Esophagus squamous epithelium (tissue), 4 donors: ENCODE measurements around the gene TCAP.

ENCODE experiments used
- POLR2A ChIP-seq, 4 donors: fragments of 450-650 bp; IDR thresholded peaks; one replicate each; pipeline ENCODE4 v1.6.1; 2017; ENCODE audit warnings: antibody characterized with exemption in 4 of 4, mild to moderate bottlenecking in 4 of 4, moderate library complexity in 3 of 4
- TF ChIP-seq, protein P1 (sequence below), 6 experiments: fragments of 450-650 bp in 4 of 6; fragments of 200-600 bp in 2 of 6; sonication (generic) in 2 of 6; IDR thresholded peaks; one replicate each; pipeline ENCODE4 v1.5.1; 2016 to 2019; ENCODE audit warnings: antibody characterized with exemption in 6 of 6, mild to moderate bottlenecking in 4 of 6, moderate library complexity in 4 of 6

DNA sequence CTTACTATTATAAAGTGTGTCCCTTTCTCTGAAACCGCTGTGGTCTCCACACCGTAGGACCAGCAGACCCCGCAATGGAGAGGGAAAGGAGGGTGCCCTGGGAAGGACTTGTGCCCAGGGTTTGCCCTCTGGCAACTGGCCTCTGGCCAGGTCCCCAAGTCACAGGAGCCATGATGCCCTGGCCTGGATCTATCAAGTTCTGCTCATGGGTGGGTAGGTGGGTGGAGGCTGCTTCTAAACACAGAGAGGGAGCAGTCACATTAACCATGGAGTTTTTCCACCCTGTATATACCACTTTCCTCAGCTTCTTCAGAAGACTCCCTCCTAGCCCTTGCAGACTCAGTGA is 48.1 kb upstream of the TCAP start:
- TF ChIP-seq, protein P1, sequence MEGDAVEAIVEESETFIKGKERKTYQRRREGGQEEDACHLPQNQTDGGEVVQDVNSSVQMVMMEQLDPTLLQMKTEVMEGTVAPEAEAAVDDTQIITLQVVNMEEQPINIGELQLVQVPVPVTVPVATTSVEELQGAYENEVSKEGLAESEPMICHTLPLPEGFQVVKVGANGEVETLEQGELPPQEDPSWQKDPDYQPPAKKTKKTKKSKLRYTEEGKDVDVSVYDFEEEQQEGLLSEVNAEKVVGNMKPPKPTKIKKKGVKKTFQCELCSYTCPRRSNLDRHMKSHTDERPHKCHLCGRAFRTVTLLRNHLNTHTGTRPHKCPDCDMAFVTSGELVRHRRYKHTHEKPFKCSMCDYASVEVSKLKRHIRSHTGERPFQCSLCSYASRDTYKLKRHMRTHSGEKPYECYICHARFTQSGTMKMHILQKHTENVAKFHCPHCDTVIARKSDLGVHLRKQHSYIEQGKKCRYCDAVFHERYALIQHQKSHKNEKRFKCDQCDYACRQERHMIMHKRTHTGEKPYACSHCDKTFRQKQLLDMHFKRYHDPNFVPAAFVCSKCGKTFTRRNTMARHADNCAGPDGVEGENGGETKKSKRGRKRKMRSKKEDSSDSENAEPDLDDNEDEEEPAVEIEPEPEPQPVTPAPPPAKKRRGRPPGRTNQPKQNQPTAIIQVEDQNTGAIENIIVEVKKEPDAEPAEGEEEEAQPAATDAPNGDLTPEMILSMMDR (IDR thresholded peaks at IDR 0.05) = no peak
- no peak for TF ChIP-seq POLR2A (IDR thresholded peaks at IDR 0.05)
